A673 (cell line): ENCODE measurements around the gene ZFP36L2.

ENCODE experiments used
- CTCF ChIP-seq: fragments of 300-800, 200-600 bp; sonication (generic); conservative IDR thresholded peaks from 2 replicates; pipeline ENCODE4 v1.5.1; 2017; ENCODE audit warnings: low read depth, mild to moderate bottlenecking, antibody characterized with exemption, low read length, moderate library complexity, mixed read lengths
- EZH2 ChIP-seq: fragments of 200-600 bp; sonication (generic); IDR thresholded peaks from 2 replicates; pipeline ENCODE4 v1.6.1; 2017; ENCODE audit warnings: borderline replicate concordance, low read depth, mild to moderate bottlenecking, mixed read lengths, antibody characterized with exemption, low read length; ENCODE audit not compliant: poor library complexity, severe bottlenecking

GRCh38 chr2:43233218-43234212 lies 7.1 kb upstream of the ZFP36L2 start:
- TF ChIP-seq CTCF: no peak
- no peak for TF ChIP-seq EZH2
